KMS-11 (cell line): ENCODE results near the gene UGT2A1.

Experiments
- H2AFZ ChIP-seq: fragments of 200-600 bp; sonication (generic); 2 replicates; pipeline ENCODE4 v1.6.1; 2016; ENCODE audit warnings: antibody characterized with exemption, mixed run types, low read depth
- H3K27ac ChIP-seq: fragments of 200-600 bp; sonication (generic); 2 replicates; pipeline ENCODE4 v1.6.1; 2016; ENCODE audit warnings: mild to moderate bottlenecking, mixed run types
- H3K27me3 ChIP-seq: fragments of 200-600 bp; sonication (generic); 2 replicates; pipeline ENCODE4 v1.6.1; 2017; ENCODE audit warnings: mild to moderate bottlenecking, low read depth, mixed run types, moderate library complexity; ENCODE audit not compliant: insufficient read depth
- H3K36me3 ChIP-seq: fragments of 200-600 bp; sonication (generic); 2 replicates; pipeline ENCODE4 v1.6.1; 2017; ENCODE audit warnings: mild to moderate bottlenecking, mixed run types; ENCODE audit not compliant: insufficient read depth
- H3K4me1 ChIP-seq: fragments of 200-600 bp; sonication (generic); 2 replicates; pipeline ENCODE4 v1.6.1; 2016; ENCODE audit warnings: mild to moderate bottlenecking, low read depth, mixed run types; ENCODE audit not compliant: poor library complexity, severe bottlenecking
- H3K4me2 ChIP-seq: fragments of 200-600 bp; sonication (generic); 2 replicates; pipeline ENCODE4 v1.7.0; 2016; ENCODE audit warnings: mild to moderate bottlenecking, mixed run types
- H3K4me3 ChIP-seq: fragments of 200-600 bp; sonication (generic); IDR thresholded peaks from 2 replicates; pipeline ENCODE4 v1.6.1; 2017; ENCODE audit warnings: low read depth, low read length, mixed read lengths; ENCODE audit not compliant: insufficient read depth
- H3K79me2 ChIP-seq: fragments of 200-600 bp; sonication (generic); 2 replicates; pipeline ENCODE4 v1.6.1; 2016; ENCODE audit warnings: low read depth, mixed run types; ENCODE audit not compliant: insufficient read depth
- H3K9ac ChIP-seq: fragments of 200-600 bp; sonication (generic); 2 replicates; pipeline ENCODE4 v1.6.1; 2016; ENCODE audit warnings: mild to moderate bottlenecking, mixed run types
- H4K20me1 ChIP-seq: fragments of 200-600 bp; sonication (generic); 2 replicates; pipeline ENCODE4 v1.6.1; 2016; ENCODE audit warnings: mild to moderate bottlenecking, mixed run types; ENCODE audit not compliant: insufficient read depth
- TF ChIP-seq, protein P1 (sequence below): fragments of 200-600 bp; sonication (generic); conservative IDR thresholded peaks from 2 replicates; pipeline ENCODE4 v1.6.1; 2017; ENCODE audit warnings: low read depth, mild to moderate bottlenecking, antibody characterized with exemption, low read length, moderate library complexity, mixed read lengths

UGT2A1 gene

DNA sequence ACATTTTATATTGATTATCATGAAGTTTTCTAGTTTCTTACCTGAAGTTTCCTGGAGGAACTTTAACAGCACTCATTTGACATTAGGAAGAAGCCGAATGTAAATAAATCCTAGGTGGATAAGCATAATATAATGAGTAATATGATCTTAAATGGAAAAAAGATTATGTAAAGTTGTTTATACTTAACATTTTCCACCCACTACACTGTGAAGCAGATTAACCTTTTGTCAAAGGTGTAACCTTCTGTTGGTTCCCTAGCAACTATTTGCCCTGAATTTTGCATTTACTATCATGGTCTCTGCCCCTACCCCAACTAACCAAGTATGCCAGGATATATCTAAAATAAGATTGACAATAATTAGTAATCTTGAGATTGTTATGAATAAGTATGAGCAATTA is at the start of gene UGT2A1:
Gene UGT2A1, minus strand, starts transcription at position 101 of the 400 bp plus-strand sequence. CDS start 5,603 bp downstream, outside the sequence.
- H3K36me3 ChIP-seq = no peaks in the 10 kb centered on the region
- no peak within 1 kb of the TSS for H3K4me3 ChIP-seq
- no peak within 1 kb of the TSS for H2AFZ ChIP-seq
- TF ChIP-seq, protein P1, sequence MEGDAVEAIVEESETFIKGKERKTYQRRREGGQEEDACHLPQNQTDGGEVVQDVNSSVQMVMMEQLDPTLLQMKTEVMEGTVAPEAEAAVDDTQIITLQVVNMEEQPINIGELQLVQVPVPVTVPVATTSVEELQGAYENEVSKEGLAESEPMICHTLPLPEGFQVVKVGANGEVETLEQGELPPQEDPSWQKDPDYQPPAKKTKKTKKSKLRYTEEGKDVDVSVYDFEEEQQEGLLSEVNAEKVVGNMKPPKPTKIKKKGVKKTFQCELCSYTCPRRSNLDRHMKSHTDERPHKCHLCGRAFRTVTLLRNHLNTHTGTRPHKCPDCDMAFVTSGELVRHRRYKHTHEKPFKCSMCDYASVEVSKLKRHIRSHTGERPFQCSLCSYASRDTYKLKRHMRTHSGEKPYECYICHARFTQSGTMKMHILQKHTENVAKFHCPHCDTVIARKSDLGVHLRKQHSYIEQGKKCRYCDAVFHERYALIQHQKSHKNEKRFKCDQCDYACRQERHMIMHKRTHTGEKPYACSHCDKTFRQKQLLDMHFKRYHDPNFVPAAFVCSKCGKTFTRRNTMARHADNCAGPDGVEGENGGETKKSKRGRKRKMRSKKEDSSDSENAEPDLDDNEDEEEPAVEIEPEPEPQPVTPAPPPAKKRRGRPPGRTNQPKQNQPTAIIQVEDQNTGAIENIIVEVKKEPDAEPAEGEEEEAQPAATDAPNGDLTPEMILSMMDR = no peak
- no peaks in the 10 kb centered on the region for H4K20me1 ChIP-seq
- no peaks in the 10 kb centered on the region for H3K79me2 ChIP-seq
- no peaks in the 10 kb centered on the region for H3K27me3 ChIP-seq
- no peak within 1 kb of the TSS for H3K27ac ChIP-seq
- no peak within 1 kb of the TSS for H3K9ac ChIP-seq
- H3K4me1 ChIP-seq = no peaks in the 10 kb centered on the region
- no peak within 1 kb of the TSS for H3K4me2 ChIP-seq

DNA sequence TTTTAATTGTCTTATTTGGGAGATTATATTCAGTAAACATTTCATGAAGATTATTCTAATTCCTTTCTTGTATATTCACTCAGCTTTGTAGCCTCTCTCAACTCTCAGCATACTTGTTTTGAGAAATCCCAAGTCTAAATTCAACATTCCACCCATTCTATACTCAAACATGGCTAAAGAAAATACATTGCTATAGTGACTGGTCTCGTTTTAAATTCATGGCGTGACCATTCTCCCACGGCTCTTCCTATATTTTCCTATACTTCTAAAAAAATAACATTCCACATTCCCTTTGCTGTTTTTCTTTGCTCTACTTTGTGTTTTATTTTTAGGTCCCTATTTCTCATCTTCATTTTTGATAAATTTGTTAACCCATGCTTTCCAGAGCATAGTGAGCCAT is 49.2 kb upstream of the UGT2A1 start:
- no peak overlapping the region for H3K9ac ChIP-seq
- no peak overlapping the region for H3K4me3 ChIP-seq
- no peak overlapping the region for H2AFZ ChIP-seq
- H3K27me3 ChIP-seq = no peaks in the 10 kb centered on the region
- H3K4me2 ChIP-seq = no peak overlapping the region
- H4K20me1 ChIP-seq = no peaks in the 10 kb centered on the region
- H3K27ac ChIP-seq = no peak overlapping the region
- no peaks in the 10 kb centered on the region for H3K36me3 ChIP-seq
- H3K4me1 ChIP-seq = no peaks in the 10 kb centered on the region
- no peaks in the 10 kb centered on the region for H3K79me2 ChIP-seq
- TF ChIP-seq, protein P1 = no peak

DNA sequence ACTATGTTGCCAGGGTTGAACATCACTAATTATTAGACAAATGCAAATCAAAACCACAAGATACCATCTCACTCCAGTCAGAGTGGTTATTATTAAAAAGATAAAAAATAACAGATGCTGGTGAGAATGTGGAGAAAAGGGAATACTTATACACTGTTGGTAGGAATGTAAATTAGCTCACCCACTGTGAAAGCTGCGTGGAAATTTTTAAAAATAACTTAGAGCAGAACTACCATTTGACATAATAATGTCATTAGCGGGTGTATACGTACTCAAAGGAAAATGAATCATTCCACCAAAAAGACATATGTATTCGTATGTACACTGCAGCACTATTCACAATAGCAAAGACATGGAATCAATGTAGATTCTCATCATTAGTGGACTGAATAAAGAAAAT is 48.6 kb upstream of the UGT2A1 start:
- TF ChIP-seq, protein P1 = no peak
- Histone ChIP-seq H2AFZ (no peak overlapping the region), H3K9ac (no peak overlapping the region), H3K27me3 (no peaks in the 10 kb centered on the region), H3K27ac (no peak overlapping the region), H3K4me1 (no peaks in the 10 kb centered on the region), H4K20me1 (no peaks in the 10 kb centered on the region), H3K4me3 (no peak overlapping the region), H3K36me3 (no peaks in the 10 kb centered on the region), H3K4me2 (no peak overlapping the region), H3K79me2 (no peaks in the 10 kb centered on the region)

DNA sequence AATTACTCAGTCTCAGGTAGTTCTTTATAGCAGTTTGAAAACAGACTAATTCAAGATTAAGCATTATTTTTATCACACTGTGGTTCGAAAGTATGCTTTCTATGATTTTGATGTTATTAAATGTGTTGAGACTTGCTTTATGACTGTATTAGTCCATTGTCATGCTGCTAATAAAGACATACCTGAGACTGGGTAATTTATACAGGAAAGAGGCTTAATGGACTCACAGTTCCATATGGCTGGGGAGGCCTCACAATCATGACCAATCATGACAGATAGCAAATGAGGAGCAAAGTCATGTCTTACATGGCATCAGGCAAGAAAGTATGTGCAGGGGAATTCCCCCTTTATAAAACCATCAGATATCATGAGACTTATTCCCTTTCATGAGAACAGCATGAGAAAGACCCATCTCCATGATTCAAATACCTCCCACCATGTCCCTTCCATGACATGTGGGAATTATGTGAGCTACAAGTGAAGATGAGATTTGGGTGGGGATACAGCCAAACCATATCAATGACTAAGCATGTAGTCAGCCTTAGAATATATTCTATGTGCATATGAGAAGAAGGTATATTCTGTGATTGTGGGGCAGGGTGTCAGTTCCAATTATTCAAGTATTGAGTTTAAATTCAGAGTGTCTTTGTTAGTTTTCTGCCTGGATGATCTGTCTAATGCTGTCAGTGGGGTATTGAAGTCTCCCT is 44.6 kb upstream of the UGT2A1 start:
- TF ChIP-seq, protein P1 = no peak
- Histone ChIP-seq H3K4me3 (no peak overlapping the region), H3K27me3 (no peaks in the 10 kb centered on the region), H3K4me1 (no peaks in the 10 kb centered on the region), H2AFZ (no peak overlapping the region), H4K20me1 (no peaks in the 10 kb centered on the region), H3K27ac (no peak overlapping the region), H3K36me3 (no peaks in the 10 kb centered on the region), H3K9ac (no peak overlapping the region), H3K4me2 (no peak overlapping the region), H3K79me2 (no peaks in the 10 kb centered on the region)
